Spleen (tissue), 7 donors: Measurements from ENCODE around the gene USP33.

Experiments used
- POLR2A ChIP-seq, 3 donors: fragments of 450-650 bp; IDR thresholded peaks; one replicate each; pipeline ENCODE4 v1.5.1; 2017; ENCODE audit warnings: antibody characterized with exemption in 3 of 3, mild to moderate bottlenecking in 1 of 3
- POLR2AphosphoS5 ChIP-seq, 3 donors: sonication (generic); formaldehyde crosslinking; IDR thresholded peaks; one replicate each; pipeline ENCODE4 v1.5.1; 2017; ENCODE audit warnings: antibody characterized with exemption in 3 of 3
- TF ChIP-seq, protein P1 (sequence below), 11 experiments: fragments of 200-600 bp in 7 of 11; fragments of 450-650 bp in 4 of 11; sonication (generic) in 4 of 11; IDR thresholded peaks in 8 of 11; conservative IDR thresholded peaks in 3 of 11; 1 replicate in 7 of 11; 2 replicates in 4 of 11; pipeline versions ENCODE4 v1.4.0 to v1.8.0; 2016 to 2021; ENCODE audit warnings: antibody characterized with exemption in 11 of 11, inconsistent platforms in 4 of 11, mild to moderate bottlenecking in 1 of 11
- donor health status: DM: no; HTN: no; CAD: no; lungs with moderate emphysema.
- donor health status: DM: no; HTN: no; CAD: no.
- donor health status: DM: no; HTN: no; CAD: no.

DNA sequence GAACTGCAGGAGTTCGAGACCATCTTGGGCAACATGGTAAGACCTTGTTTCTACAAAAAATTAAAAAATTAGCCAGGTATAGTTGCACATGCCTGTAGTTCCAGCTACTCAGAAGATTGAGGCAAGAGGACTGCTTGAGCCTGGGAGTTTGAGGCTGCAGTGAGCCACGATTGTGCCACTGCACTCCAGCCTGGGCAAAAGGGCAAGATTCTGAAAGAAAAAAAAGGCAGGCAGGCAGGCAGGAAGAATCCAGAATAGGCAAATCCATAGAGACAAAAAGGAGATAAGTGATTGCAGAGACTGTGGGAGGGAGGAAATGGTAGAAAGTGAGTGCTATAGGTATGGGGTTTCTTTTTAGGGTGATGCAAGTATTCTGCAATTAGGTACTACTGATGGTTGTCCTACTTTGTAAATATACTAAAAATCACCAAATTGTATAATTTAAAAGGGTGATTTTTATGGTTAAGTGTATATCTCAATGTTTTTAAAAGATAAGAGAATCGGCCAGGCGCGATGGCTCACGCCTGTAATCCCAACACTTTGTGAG, 106.6 kb downstream of the USP33 start:
- TF ChIP-seq, protein P1, sequence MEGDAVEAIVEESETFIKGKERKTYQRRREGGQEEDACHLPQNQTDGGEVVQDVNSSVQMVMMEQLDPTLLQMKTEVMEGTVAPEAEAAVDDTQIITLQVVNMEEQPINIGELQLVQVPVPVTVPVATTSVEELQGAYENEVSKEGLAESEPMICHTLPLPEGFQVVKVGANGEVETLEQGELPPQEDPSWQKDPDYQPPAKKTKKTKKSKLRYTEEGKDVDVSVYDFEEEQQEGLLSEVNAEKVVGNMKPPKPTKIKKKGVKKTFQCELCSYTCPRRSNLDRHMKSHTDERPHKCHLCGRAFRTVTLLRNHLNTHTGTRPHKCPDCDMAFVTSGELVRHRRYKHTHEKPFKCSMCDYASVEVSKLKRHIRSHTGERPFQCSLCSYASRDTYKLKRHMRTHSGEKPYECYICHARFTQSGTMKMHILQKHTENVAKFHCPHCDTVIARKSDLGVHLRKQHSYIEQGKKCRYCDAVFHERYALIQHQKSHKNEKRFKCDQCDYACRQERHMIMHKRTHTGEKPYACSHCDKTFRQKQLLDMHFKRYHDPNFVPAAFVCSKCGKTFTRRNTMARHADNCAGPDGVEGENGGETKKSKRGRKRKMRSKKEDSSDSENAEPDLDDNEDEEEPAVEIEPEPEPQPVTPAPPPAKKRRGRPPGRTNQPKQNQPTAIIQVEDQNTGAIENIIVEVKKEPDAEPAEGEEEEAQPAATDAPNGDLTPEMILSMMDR (IDR thresholded peaks at IDR 0.05 in 8 of 11, conservative IDR thresholded peaks at IDR 0.05 in 3 of 11): no peak
- TF ChIP-seq POLR2A (IDR thresholded peaks at IDR 0.05): no peak
- no peak for TF ChIP-seq POLR2AphosphoS5 (IDR thresholded peaks at IDR 0.05)
